Limb (tissue), 2 donors: Measurements from ENCODE around the gene LRRC17.
"Not testable (repeated sequence)": the region's sequence is repeated elsewhere in the genome, so short reads cannot be mapped to it uniquely, and the experiment has no call there.

Experiments used
- DNase-seq, 2 donors: peaks; one replicate each; pipeline ENCODE4 v3.0.0-alpha.2; 2016; ENCODE audit errors: extremely low spot score in 2 of 2

The LRRC17 gene

GRCh38 chr7:102942868-102943267 is 30.1 kb downstream of the LRRC17 start:
- DNase-seq, result peak in 1 of 2 donors; percentile 25

GRCh38 chr7:102943423-102944169 is 30.8 kb downstream of the LRRC17 start:
- no peak for DNase-seq

- no peak for DNase-seq
Measured at GRCh38 chr7:102944241-102944640, 31.4 kb downstream of the LRRC17 start.

GRCh38 chr7:102951839-102952238 is 39.0 kb downstream of the LRRC17 start:
- DNase-seq, result no peak

- DNase-seq, result no peak
Measured at GRCh38 chr7:102953406-102953805, 40.6 kb downstream of the LRRC17 start.

- DNase-seq, result not testable (repeated sequence)
Measured at GRCh38 chr7:102954359-102954758, 41.6 kb downstream of the LRRC17 start.

GRCh38 chr7:102958004-102958403 is 45.2 kb downstream of the LRRC17 start:
- DNase-seq, result not testable (repeated sequence)

- not testable (repeated sequence) for DNase-seq
Measured at GRCh38 chr7:102961993-102962392, 49.2 kb downstream of the LRRC17 start.

GRCh38 chr7:102966465-102966864 is 53.7 kb downstream of the LRRC17 start:
- no peak for DNase-seq

GRCh38 chr7:102967798-102968197 is 55.0 kb downstream of the LRRC17 start:
- DNase-seq, result no peak

- DNase-seq, result no peak
Measured at GRCh38 chr7:102973096-102973802, 60.4 kb downstream of the LRRC17 start.

GRCh38 chr7:102974366-102975236 is 61.8 kb downstream of the LRRC17 start:
- DNase-seq, result no peak

- DNase-seq, result no peak
Measured at GRCh38 chr7:102975854-102976253, 63.1 kb downstream of the LRRC17 start.

GRCh38 chr7:102976493-102976892 is 63.7 kb downstream of the LRRC17 start:
- DNase-seq, result no peak

- DNase-seq, result not testable (repeated sequence)
Measured at GRCh38 chr7:102977586-102977985, 64.8 kb downstream of the LRRC17 start.

- no peak for DNase-seq
Measured at GRCh38 chr7:102978284-102978683, 65.5 kb downstream of the LRRC17 start.

- no peak for DNase-seq
Measured at GRCh38 chr7:102979670-102980069, 66.9 kb downstream of the LRRC17 start.

- no peak for DNase-seq
Measured at GRCh38 chr7:102981451-102981850, 68.7 kb downstream of the LRRC17 start.

GRCh38 chr7:102982235-102982634 is 69.4 kb downstream of the LRRC17 start:
- no peak for DNase-seq

GRCh38 chr7:102983602-102984001 is 70.8 kb downstream of the LRRC17 start:
- DNase-seq, result no peak

GRCh38 chr7:102985176-102985783 is 72.5 kb downstream of the LRRC17 start:
- DNase-seq, result no peak
